Right atrium auricular region (tissue), 2 donors: ENCODE measurements around the gene SLC4A1. TPM values are rescaled to one million over a fixed set of nuclear protein-coding genes. Genes with fewer than 3 reads are reported as not detected.

Source experiments
- DNase-seq: peaks from one replicate; pipeline ENCODE4 v3.0.0-alpha.2; 2019; ENCODE audit warnings: low spot score
- H3K27ac ChIP-seq, 2 donors: fragments of 200-600 bp; sonication (generic); 1 replicate in 1 of 2; 2 replicates in 1 of 2; pipeline ENCODE4 v1.5.1; 2016 to 2019
- H3K27me3 ChIP-seq, 2 donors: fragments of 200-600 bp; sonication (generic); one replicate each; pipeline versions ENCODE4 v1.5.1 to v1.6.0; 2017 to 2019
- H3K36me3 ChIP-seq: fragments of 200-600 bp; sonication (generic); one replicate; pipeline ENCODE4 v1.5.1; 2016
- H3K4me1 ChIP-seq, 2 donors: fragments of 200-600 bp; sonication (generic); one replicate each; pipeline versions ENCODE4 v1.5.1 to v1.6.0; 2017 to 2019
- H3K4me3 ChIP-seq, 2 donors: fragments of 200-600 bp; sonication (generic); 1 replicate in 1 of 2; 2 replicates in 1 of 2; pipeline ENCODE4 v1.5.1; 2017 to 2019; ENCODE audit warnings: mild to moderate bottlenecking in 1 of 2, moderate library complexity in 1 of 2
- H3K9me3 ChIP-seq, 2 donors: fragments of 200-600 bp; sonication (generic); one replicate each; pipeline ENCODE4 v1.5.1; 2019
- CTCF ChIP-seq, 2 donors: fragments of 200-600 bp; sonication (generic); IDR thresholded peaks; one replicate each; pipeline ENCODE4 v1.5.1; 2019; ENCODE audit warnings: antibody characterized with exemption in 2 of 2
- total RNA-seq, 2 donors: library from RNA; depleted of rRNA; stranded (reverse); fragments of >200 nt; gene quantifications; one replicate each; pipeline ENCODE4 v1.1.0, GENCODE V29; 2016

Gene SLC4A1
- total RNA-seq, 2 donors from 2014 or later, result 0.47 to 1.1 TPM

GRCh38 chr17:44254361-44255095, 13.4 kb downstream of the SLC4A1 start:
- H3K9me3 ChIP-seq, result no peaks in the 10 kb centered on the region
- no peak for TF ChIP-seq CTCF (IDR thresholded peaks at IDR 0.05)
- DNase-seq, result no peak
- H3K27me3 ChIP-seq, result no peaks in the 10 kb centered on the region
- H3K4me1 ChIP-seq, result no peaks in the 10 kb centered on the region
- H3K27ac ChIP-seq, result no peak overlapping the region
- H3K4me3 ChIP-seq, result no peak overlapping the region
- H3K36me3 ChIP-seq, result no peaks in the 10 kb centered on the region

- H3K36me3 ChIP-seq, result no peaks in the 10 kb centered on the region
- no peak for TF ChIP-seq CTCF (IDR thresholded peaks at IDR 0.05)
- H3K9me3 ChIP-seq, result no peaks in the 10 kb centered on the region
- no peak overlapping the region for H3K27ac ChIP-seq
- DNase-seq, result no peak
- H3K4me1 ChIP-seq, result peaks cover 0 to 2% of the 10 kb centered on the region in 2 donors
- H3K4me3 ChIP-seq, result no peak overlapping the region
- no peaks in the 10 kb centered on the region for H3K27me3 ChIP-seq
Measured at GRCh38 chr17:44253006-44253405, 14.9 kb downstream of the SLC4A1 start.

- Histone ChIP-seq H3K9me3 (no peaks in the 10 kb centered on the region), H3K27ac (no peak overlapping the region)
- DNase-seq, result no peak
Measured at GRCh38 chr17:44251062-44251461, 16.9 kb downstream of the SLC4A1 start.

GRCh38 chr17:44249501-44250246, 18.3 kb downstream of the SLC4A1 start:
- H3K4me1 ChIP-seq, result peaks cover 0 to 24% of the 10 kb centered on the region in 2 donors
- no peak for DNase-seq
- no peak overlapping the region for H3K4me3 ChIP-seq
- H3K27ac ChIP-seq, result no peak overlapping the region
- no peak for TF ChIP-seq CTCF (IDR thresholded peaks at IDR 0.05)
- H3K9me3 ChIP-seq, result no peaks in the 10 kb centered on the region
- no peaks in the 10 kb centered on the region for H3K27me3 ChIP-seq
- no peaks in the 10 kb centered on the region for H3K36me3 ChIP-seq

More at GRCh38 chr17:44251062-44251461, 16.9 kb downstream of the SLC4A1 start:
- H3K4me1 ChIP-seq, result peaks cover 0 to 19% of the 10 kb centered on the region in 2 donors
- no peak for TF ChIP-seq CTCF (IDR thresholded peaks at IDR 0.05)
- H3K4me3 ChIP-seq, result no peak overlapping the region
- no peaks in the 10 kb centered on the region for H3K36me3 ChIP-seq
- H3K27me3 ChIP-seq, result no peaks in the 10 kb centered on the region

GRCh38 chr17:44247876-44248736, 19.8 kb downstream of the SLC4A1 start:
- DNase-seq, result no peak
- no peaks in the 10 kb centered on the region for H3K9me3 ChIP-seq
- H3K36me3 ChIP-seq, result no peaks in the 10 kb centered on the region
- H3K27me3 ChIP-seq, result no peaks in the 10 kb centered on the region
- H3K27ac ChIP-seq, result no peak overlapping the region
- no peak overlapping the region for H3K4me3 ChIP-seq
- peaks cover 0 to 24% of the 10 kb centered on the region in 2 donors for H3K4me1 ChIP-seq
- TF ChIP-seq CTCF (IDR thresholded peaks at IDR 0.05), result no peak
